Measurements from ENCODE around the gene TECPR2.
A peak's percentile ranks its signal among the peaks of the same experiment; 100 is the strongest.
"Not testable (repeated sequence)": the region's sequence is repeated elsewhere in the genome, so short reads cannot be mapped to it uniquely, and the experiment has no call there.

Gene TECPR2

DNA sequence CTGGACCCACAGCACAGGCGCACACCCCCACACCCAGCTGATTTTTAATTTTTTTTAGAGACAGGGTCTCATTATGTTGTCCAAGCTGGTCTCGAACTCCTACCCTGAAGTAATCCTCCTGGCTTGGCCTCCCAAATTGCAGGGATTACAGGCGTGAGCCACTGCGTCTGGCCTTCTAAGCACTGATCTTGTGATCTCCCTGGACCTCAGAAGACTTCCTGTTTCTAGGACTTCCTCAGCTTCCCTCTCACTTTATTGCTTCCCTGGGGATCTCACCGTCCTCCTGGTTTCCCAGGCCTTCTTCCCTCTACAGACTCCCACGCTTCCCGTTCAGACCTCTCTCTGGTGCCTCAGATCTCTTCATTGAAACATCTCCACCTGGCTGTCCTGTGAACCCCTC lies 29.4 kb upstream of the TECPR2 start:
- DNase-seq, result no peak

DNA sequence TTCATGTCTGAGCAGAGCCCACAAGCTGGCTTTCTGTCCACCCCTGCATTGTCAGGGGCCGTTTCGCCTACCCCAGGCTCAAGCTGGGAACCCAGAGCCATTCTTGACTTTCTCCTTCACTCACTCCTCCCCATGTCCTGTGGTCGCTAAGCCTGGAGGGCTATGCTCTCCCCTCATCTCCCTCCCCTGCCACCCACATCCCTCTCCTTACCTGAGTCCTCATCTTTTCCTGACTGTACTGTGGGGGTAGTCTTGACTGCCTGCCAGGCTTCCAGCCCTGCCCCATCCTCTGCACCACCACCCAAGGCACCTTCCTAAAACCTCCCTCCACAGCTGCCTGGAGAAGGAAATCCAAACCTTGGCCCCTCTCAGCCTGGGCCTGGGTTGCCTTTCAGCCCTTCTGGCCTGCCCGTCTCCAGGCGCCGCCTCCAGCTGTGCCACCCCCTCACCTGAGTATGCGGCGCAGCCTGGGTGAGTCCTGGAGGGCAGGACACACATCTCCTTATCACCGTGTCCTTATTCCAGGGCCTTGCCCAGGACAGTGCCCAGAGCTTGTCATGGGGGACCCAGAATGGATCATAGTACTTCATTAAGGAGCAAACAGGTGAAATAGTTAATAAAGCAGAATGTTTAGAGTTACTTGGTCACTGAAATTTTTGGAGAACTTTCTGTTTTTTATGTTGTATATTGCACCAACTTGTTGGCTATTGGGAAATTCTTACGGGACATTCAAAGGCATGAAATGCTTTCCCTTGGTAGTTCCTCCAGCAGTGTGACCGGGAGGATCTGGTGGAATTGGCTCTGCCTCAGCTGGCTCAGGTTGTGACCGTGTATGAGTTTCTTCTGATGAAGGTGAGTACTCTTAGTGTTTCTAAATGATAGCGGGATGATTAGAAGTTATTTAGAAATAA lies 28.7 kb upstream of the TECPR2 start:
- no peak for DNase-seq

DNA sequence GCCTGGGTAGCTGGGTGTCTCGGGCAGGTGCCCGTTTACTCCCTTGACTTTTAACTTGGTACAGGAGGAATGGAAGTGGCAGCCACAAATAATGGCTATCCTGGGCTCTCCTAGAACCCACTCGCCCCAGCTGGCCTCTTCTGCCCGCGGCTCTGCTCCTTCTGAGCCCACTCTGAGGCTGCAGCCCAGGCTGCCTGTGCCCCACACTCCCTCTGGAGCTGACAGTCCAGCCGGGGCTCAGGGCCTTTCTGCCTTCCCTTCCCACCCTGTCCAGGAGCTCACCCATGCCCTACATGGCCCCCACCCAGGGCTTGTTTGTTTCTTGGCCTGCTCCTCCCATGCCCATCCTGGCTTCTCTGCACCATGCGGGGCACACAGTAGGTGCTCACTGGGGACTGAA lies 27.6 kb upstream of the TECPR2 start:
- no peak for DNase-seq

DNA sequence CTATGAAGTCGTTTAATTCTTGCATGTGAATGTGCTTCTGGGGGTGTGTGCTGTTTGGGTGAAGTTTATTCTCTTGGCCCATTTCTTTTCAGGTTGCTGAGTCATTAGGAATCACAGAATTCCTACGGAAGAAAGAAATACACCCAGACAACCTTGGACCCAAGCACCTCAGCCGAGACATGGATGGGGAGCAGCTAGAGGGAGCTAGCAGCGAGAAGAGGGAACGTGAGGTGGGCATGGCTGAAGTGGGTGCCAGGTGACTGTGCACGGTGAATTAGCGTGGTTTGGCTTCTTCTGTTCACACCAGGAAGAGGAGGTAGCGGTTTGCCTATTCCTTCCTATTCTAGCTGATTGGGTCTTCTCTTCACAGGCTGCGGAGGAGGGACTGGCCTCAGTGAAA lies 24.0 kb upstream of the TECPR2 start:
- DNase-seq, result no peak

GRCh38 chr14:102341566-102341965 lies 21.2 kb upstream of the TECPR2 start:
- no peak for DNase-seq

DNA sequence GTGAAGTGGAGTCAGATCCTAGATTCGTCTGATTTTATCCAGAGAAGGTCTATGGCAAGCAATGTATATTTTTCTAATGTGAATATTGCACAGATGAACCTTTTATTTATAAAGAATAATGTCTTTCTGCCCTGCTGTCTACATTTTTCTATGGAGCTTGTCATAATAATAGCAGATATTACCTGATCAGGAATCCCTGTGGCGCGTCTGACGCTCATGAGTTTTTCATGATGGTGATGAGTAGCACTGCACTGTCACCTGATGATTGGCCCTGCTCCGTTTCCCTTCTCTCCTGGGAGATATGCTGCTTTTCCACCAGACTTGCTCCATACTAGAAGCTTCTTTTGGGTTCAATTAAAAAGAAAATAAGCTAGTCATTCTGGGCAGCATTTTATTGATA lies 20.5 kb upstream of the TECPR2 start:
- no peak for DNase-seq

- no peak for DNase-seq
Measured at GRCh38 chr14:102344084-102344483, 18.7 kb upstream of the TECPR2 start.

DNA sequence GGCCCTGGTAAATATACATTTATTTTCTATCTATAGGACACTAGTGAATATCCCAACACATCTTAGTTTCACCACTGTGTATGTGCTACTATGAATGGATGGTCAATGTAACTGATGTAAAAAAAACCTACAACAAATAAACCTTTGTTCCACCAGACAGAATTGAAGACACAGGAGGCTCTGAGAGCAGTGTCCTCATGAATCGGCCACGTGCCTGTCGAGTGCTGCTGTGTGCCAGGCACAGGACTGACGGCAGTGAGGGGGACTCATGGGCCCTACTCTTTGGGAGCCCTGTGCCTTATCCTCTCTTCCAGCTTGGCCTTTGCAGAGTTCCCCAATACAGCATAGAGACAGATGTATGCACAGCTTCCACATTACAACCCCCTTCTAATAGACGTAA lies 18.3 kb upstream of the TECPR2 start:
- no peak for DNase-seq

GRCh38 chr14:102345232-102345631 lies 17.5 kb upstream of the TECPR2 start:
- no peak for DNase-seq

DNA sequence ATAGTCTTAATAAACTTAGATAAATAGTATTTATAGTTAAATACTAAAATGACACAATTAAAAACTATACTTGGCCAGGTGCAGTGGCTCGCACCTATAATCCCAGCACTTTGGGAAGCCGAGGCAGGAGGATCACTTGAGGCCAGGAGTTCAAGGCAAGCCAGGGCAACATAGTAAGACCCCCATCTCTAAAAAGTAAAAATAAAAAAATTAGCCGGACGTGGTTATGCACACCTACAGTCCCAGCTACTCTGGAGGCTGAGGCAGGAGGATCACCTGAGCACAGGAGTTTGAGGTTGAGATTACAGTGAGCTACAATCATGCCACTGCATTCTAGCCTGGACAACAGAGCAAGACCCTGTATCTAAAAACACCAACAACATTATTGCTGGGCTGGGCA lies 16.1 kb upstream of the TECPR2 start:
- no peak for DNase-seq

- no peak for DNase-seq
Measured at GRCh38 chr14:102348376-102348775, 14.4 kb upstream of the TECPR2 start.

DNA sequence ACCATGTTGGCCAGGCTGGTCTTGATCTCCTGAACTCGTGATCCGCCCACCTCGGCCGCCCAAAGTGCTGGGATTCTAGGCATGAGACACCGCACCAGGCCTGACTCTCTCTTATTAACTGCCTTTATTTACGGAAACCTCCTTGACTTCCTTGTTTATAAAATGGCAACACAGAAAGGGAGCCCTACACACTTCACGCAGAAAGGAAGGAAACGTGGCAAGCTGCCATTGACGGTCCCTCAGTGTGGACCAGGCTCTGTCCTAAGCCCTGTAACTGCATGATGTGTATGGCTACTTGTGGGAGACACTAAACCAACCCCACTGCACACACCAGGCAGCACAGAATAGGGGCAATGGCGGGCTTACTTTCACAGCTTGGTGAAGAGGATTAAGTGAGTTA lies 11.7 kb upstream of the TECPR2 start:
- DNase-seq, result no peak

DNA sequence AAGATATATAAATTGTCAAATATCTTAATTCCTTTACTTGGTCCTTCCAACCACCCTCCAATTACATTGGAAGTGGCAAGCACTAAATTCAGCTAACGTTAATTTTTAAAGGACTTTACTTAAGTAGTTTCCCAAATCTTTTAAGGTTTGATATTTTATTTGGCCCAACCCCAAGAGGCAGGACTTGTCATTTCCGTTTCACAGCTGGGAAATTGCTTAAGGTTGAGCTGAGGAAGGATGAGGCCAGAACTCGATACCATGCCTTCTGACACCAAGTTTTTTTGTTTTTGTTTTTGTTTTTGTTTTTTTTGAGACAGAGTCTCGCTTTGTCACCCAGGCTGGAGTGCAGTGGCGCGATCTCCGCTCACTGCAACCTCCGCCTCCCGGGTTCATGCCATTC lies 11.1 kb upstream of the TECPR2 start:
- not testable (repeated sequence) for DNase-seq

- no peak for DNase-seq
Measured at GRCh38 chr14:102352213-102352612, 10.5 kb upstream of the TECPR2 start.

GRCh38 chr14:102353126-102353619 lies 9.6 kb upstream of the TECPR2 start:
- DNase-seq, result no peak

DNA sequence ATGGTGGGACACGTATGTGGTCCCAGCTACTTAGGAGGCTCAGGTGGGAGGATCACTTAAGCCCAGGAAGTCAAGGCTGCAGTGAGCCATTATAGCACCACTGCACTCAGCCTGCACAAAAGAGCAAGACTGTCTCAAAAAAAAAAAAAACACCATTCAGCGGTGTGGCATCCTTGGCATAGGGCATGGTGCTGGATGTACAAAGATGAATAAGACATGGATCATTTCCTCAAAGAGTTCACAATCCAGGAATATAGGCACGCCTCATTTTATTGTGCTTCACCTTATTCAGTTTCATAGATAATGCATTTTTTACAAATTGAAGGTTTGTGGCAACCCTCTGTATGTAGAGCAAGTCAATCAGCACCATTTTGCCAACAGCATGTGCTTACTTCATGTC lies 6.5 kb upstream of the TECPR2 start:
- DNase-seq, result no peak

DNA sequence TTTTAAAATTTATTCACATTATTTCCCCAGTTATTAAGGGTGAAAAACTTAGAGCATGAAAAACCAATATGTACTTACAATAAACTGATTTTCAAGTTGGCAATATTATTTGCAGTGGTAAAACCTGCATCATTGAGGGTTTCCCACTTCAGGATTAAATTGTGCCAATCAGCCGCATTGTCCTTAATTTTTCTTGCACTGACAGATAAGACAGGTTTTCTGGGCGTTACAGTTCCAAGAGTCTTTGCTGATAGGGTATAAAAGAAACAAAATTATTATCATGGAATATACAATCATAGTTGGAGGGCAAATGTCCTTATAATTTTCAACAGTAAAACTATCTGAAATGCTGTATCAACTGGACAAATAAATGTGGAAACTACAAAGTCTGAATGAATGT lies 3.4 kb upstream of the TECPR2 start:
- no peak for DNase-seq

GRCh38 chr14:102360388-102360787 lies 2.4 kb upstream of the TECPR2 start:
- DNase-seq, result no peak

- no peak for DNase-seq
Measured at GRCh38 chr14:102362084-102362483, 657 bp upstream of the TECPR2 start.

DNA sequence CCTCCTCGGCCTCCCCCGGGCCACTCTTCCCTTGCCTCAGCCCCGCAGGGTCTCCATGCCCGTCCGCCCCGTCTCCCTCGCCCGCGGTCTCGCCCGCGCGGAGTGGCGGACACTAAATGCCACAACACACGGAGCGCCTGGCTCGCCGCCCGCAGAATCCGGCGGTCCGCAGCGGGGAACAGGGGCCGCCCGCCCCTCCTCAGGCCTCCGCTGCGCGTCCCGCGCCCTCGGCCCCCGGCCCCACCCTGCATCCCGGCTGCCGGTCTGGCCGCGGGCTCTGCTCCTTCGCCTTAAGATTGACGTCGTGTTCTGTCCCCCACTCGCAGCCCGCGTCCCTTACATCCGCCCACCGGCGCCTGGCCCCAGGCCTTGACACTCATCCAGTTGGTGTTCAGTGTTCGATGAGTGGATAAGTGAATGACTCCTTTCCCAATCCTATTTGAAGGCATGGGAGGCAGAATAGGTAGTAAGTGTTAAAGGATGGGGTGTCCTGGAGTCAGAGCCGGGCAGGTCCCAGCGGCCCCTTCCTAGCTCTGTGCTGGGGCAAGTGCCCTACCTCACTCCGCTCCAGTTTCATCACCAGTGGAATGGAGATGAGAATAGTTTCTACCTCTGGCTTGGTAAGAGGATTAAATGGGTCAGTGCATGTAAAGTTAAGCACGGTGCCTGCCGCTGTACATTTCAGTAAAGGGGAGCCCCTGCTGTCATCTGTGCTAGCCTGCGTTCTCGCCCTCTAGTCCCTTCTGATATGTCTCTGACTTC lies 622 bp downstream of the TECPR2 start:
- DNase-seq, result peak; percentile 67

DNA sequence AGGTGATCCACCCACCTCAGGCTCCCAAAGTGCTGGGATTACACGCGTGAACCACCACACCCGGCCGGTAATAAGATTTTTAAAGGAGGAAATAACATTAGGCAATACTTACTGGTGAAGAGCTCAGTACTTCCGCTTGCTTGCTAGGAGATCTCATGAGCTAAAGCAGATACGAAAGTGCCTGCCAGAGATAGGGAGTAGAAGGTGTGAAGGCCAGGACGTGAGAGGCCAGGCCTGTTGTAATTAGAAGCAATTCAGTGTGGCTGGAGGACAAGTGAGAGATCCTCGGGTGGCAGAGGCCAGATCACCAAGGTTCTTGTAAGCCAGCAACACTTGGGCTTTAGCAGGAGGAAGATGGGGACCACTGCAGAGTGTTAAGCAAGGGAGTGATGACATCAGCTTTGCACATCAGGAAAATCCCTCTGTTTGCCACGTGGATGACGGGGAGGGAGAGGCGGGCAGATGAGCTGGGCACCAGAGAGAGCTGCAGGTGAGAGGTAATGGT lies 7.6 kb downstream of the TECPR2 start:
- no peak for DNase-seq

DNA sequence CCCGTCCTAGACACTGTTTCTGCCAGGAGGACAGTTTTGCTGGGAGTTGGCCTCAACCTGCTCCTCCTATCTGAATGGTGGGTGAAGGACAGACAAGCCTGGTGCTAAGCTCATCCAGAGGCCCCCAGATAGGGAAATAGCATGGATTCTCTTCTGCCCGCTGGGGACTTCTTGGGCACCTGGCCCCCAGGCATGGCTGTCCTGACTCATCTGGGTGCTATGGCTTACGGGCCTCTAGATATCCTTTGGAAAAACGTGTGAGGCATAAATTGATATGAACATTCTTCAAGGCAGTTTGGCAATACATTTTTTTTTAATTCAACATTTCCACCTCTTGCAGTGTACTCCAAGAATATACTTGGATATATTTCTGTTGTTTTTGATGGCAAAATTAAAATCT lies 8.6 kb downstream of the TECPR2 start:
- no peak for DNase-seq

DNA sequence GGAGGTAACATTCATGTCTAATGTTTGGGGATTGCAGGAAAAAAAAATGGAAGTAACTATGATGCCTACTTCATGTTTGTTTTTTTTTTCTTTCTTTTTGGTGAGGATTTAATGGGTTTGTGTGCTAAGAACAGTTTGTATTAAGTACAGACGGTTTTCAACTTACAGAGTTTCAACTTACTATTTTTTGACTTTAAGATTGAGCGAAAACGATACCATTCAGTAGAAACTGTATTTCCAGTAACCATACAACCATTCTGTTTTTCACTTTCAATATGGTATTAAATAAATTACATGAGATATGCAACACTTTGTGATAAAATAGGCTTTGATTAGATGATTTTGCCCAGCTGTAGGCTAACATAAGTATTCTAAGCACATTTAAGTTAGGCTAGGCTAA lies 10.4 kb downstream of the TECPR2 start:
- no peak for DNase-seq

DNA sequence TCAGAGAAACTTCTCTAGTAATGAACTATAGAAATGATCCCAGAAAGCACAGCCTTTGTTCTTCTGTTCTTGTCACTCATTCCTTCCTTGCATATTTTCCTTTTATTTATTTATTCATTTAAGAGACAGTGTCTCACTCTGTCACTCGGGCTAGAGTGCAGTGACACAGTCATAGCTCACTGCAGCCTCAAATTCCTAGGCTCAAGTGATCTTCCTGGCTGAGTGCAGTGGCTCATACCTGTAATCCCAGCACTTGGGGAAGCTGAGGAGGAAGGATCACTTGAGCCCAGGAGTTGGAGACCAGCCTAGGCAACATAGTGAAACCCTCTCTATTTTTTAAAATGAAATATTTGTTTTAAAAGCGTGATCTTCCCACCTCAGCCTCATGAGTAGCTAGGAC lies 11.5 kb downstream of the TECPR2 start:
- no peak for DNase-seq

All from islet precursor cell (in vitro differentiated cells).